Coronary artery (tissue), 2 donors: ENCODE measurements around the gene ITPK1.
"Not testable (repeated sequence)": the region's sequence is repeated elsewhere in the genome, so short reads cannot be mapped to it uniquely, and the experiment has no call there.

Experiments used
- DNase-seq: peaks from one replicate; pipeline ENCODE4 v3.0.0-alpha.2; 2017; ENCODE audit warnings: low spot score
- H3K27ac ChIP-seq, 2 donors: fragments of 200-600 bp; sonication (generic); one replicate each; pipeline ENCODE4 v1.5.1; 2016 to 2019
- H3K4me3 ChIP-seq: fragments of 200-600 bp; sonication (generic); 2 replicates; pipeline ENCODE4 v1.5.1; 2016; ENCODE audit warnings: mild to moderate bottlenecking, moderate library complexity
- CTCF ChIP-seq: fragments of 200-600 bp; sonication (generic); IDR thresholded peaks from one replicate; pipeline ENCODE4 v1.5.1; 2019; ENCODE audit warnings: antibody characterized with exemption

ITPK1 gene

DNA sequence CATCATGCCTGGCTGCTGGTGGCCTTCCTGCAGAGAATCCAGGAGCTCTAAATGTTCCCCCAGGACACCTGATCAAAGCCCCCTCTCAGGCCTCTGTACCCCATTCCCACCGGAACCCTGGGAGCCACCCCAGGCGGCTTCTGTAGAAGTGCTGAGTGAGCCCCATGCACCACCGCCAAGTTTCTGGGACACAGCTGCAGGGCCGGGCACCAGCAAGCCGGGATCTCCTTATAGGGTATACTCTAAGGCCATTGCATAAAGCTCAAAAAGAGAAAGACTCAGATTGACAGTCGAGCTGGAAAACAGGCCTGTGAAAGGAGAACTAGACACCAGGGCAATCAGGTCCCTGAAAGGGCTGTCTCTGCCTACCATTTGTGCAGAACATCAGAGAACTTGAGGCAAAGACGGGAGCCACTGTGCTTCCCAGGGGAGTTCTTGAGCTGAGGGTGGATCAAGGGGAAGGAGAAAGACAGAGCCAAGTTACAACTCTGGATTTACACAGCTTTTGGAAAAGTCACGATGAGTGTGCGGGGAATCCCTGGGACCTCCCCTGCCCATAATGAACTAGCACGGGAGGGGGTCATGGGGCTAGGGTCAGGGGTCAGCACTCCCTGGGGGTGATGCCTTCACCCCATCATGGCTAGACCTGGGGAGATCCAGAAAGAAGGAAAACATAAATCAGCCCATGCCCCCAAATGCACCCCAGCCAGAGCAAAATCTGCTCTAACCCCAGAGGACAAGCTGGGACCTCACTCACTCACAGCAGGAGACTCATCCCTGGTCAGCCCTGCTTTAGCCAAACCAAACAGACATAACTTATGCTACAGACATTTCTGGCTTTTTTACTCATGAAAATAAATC, 51.1 kb downstream of the ITPK1 start:
- DNase-seq = no peak
- no peak for TF ChIP-seq CTCF
- Histone ChIP-seq H3K27ac (peak overlapping the region; percentile 78 to 84), H3K4me3 (no peak overlapping the region)

- no peak for TF ChIP-seq CTCF
- no peak overlapping the region for H3K4me3 ChIP-seq
- H3K27ac ChIP-seq = peak overlapping the region; percentile 78 to 84
- no peak for DNase-seq
Measured at GRCh38 chr14:93063393-93063792, 52.3 kb downstream of the ITPK1 start.

DNA sequence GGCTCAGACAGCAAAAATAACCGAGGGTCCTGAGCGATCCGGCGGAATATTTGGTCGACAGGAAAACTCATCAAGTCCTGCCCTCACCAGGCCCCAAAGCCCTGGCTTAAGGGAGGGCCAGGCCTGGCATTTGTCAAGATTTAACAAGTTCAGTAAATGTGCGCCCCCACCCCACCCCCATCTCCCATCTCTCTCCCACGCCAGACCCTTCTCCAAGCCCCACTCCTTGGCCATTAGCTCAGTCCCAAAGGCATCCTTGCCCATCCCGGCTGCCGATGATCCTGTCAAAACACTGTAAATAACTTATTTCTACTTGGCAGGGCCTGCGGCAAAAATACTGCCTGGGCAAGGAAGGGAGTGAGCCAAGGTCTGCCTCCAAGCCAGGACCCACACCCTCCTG, 52.8 kb downstream of the ITPK1 start:
- no peak overlapping the region for H3K4me3 ChIP-seq
- no peak for DNase-seq
- H3K27ac ChIP-seq = peak overlapping the region; percentile 78 to 84
- TF ChIP-seq CTCF = no peak

DNA sequence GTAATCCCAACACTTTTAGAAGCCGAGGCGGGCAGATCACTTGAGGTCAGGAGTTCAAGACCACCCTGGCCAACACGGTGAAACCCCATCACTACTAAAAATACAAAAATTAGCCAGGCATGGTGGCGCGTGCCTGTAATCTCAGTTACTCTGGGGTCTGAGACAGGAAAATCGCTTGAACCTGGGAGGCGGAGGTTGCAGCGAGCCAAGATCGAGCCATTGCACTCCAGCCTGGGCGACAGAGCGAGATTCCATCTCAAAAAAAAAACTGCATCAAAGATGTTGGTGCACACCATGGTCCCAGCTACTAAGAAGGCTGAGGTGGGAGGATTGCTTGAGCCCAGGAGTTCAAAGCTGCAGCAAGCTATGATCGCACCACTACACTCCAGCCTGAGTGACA, 53.7 kb downstream of the ITPK1 start:
- not testable (repeated sequence) for DNase-seq, H3K4me3 ChIP-seq, H3K27ac ChIP-seq

GRCh38 chr14:93061380-93062012, 54.2 kb downstream of the ITPK1 start:
- no peak overlapping the region for H3K27ac ChIP-seq
- no peak for TF ChIP-seq CTCF
- H3K4me3 ChIP-seq = no peak overlapping the region
- DNase-seq = no peak

DNA sequence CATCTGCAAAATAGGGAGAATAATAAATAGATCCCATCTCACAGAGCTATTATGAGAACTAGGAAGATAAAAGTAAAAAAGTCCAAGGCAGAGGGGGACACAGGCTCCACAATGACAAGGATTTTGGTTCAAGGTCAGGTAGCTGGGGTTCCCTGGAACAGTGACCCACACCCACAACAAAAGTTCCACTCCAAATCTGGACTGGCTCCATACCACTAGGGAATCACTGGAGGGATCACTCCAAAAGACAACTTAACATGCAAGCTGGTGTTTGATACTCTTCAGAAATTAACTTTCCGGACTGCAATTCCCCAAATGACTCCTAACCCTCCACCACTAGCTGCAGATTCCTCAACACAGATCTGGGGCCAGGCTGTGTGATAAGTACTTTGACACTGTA, 54.9 kb downstream of the ITPK1 start:
- H3K27ac ChIP-seq = no peak overlapping the region
- H3K4me3 ChIP-seq = no peak overlapping the region
- no peak for DNase-seq
- TF ChIP-seq CTCF = no peak

- no peak for TF ChIP-seq CTCF
- no peak overlapping the region for H3K4me3 ChIP-seq
- peak overlapping the region in 1 of 2 donors; percentile 44 for H3K27ac ChIP-seq
- DNase-seq = no peak
Measured at GRCh38 chr14:93059917-93060545, 55.7 kb downstream of the ITPK1 start.
